H1 (cell line): ENCODE data around the gene HBM. TPM values are rescaled to one million over a fixed set of nuclear protein-coding genes. Genes with fewer than 3 reads are reported as not detected.

Experiments used
- CHD1 ChIP-seq: IDR thresholded peaks from 2 replicates; pipeline ENCODE4 v1.6.1; 2012; ENCODE audit warnings: low read depth, low read length, improper control_type of control experiment
- CHD2 ChIP-seq: IDR thresholded peaks from 2 replicates; pipeline ENCODE4 v1.6.1; 2012; ENCODE audit warnings: low read length, improper control_type of control experiment
- CHD7 ChIP-seq: fragments of 300-600 bp; sonication (generic); IDR thresholded peaks from 2 replicates; pipeline ENCODE4 v1.7.1; 2012; ENCODE audit warnings: low read length, moderate library complexity, mild to moderate bottlenecking, inconsistent platforms; ENCODE audit not compliant: insufficient replicate concordance
- GABPA ChIP-seq: IDR thresholded peaks from 2 replicates; pipeline ENCODE4 v1.6.1; 2011; ENCODE audit warnings: mild to moderate bottlenecking, low read length, moderate library complexity, borderline replicate concordance; ENCODE audit not compliant: insufficient read depth
- KDM1A ChIP-seq: fragments of 200-600, 300-600 bp; sonication (generic); IDR thresholded peaks from 2 replicates; pipeline ENCODE4 v1.7.1; 2016; ENCODE audit warnings: mild to moderate bottlenecking, low read length, borderline replicate concordance
- NRF1 ChIP-seq: IDR thresholded peaks from 2 replicates; pipeline ENCODE4 v1.6.1; 2011; ENCODE audit warnings: mild to moderate bottlenecking, low read depth, low read length, improper control_type of control experiment
- POLR2AphosphoS5 ChIP-seq: IDR thresholded peaks from 2 replicates; pipeline ENCODE4 v1.6.1; 2011; ENCODE audit warnings: low read depth, low read length
- RFX5 ChIP-seq: IDR thresholded peaks from 2 replicates; pipeline ENCODE4 v1.6.1; 2011; ENCODE audit warnings: low read depth, low read length, improper control_type of control experiment, borderline replicate concordance
- SIRT6 ChIP-seq: IDR thresholded peaks from one replicate; pipeline ENCODE4 v1.7.1; 2012; ENCODE audit warnings: low read length, inconsistent platforms
- SP2 ChIP-seq: IDR thresholded peaks from 2 replicates; pipeline ENCODE4 v1.6.1; 2012; ENCODE audit warnings: mild to moderate bottlenecking, low read length, inconsistent platforms
- TAF1 ChIP-seq: IDR thresholded peaks from 2 replicates; pipeline ENCODE4 v1.6.1; 2011; ENCODE audit warnings: mild to moderate bottlenecking, low read depth, low read length
- polyA plus RNA-seq, 7 experiments: library from polyadenylated mRNA; depleted of rRNA in 3 of 7; stranded (reverse) in 5 of 7; unstranded in 2 of 7; fragments of >200 nt in 5 of 7; fragments of 200-250 nt in 2 of 7; gene quantifications; 1 replicate in 5 of 7; 2 replicates in 1 of 7; 4 replicates in 1 of 7; pipeline versions ENCODE4 v1.2.1 to v1.2.3, GENCODE V29; 2011 to 2013; ENCODE audit warnings: missing spikeins in 2 of 7, mixed read lengths in 2 of 7
- total RNA-seq: library from RNA; stranded (reverse); fragmentation: NEBNext Ultra II Directional; extraction: Animal tissue kit (Norgen Biotek cat#: 25700); gene quantifications from 2 replicates; pipeline ENCODE4 v1.2.1, GENCODE V29; 2021

The HBM gene
- total and polyA plus RNA-seq, 2 of the 8 experiments (the other 6 are each of a cell fraction or from before 2014, with no cell fraction given), result 0.88 TPM; not detected in 1

GRCh38 chr16:168424-168823, 2.6 kb downstream of the HBM start (continued):
- no peak for TF ChIP-seq CHD7
- TF ChIP-seq SP2, result no peak
- no peak for TF ChIP-seq CHD2
- no peak for TF ChIP-seq KDM1A
- TF ChIP-seq NRF1, result no peak
- no peak for TF ChIP-seq TAF1
- TF ChIP-seq RFX5, result no peak
- no peak for TF ChIP-seq GABPA
- TF ChIP-seq SIRT6, result no peak
- TF ChIP-seq POLR2AphosphoS5, result no peak
- no peak for TF ChIP-seq CHD1
